ENCODE measurements around the gene TAF9. TPM values are rescaled to one million over a fixed set of nuclear protein-coding genes. Genes with fewer than 3 reads are reported as not detected.
"Not testable (repeated sequence)": the region's sequence is repeated elsewhere in the genome, so short reads cannot be mapped to it uniquely, and the experiment has no call there.

TAF9 gene
- total RNA-seq, result 29.9 TPM
- long read RNA-seq, transcript TAF9-201 (3 exons, 1,283 nt), result major isoform, 39 of 44 reads
- long read RNA-seq, partial matches to known transcripts, result 0 of 44 reads
- long read RNA-seq, other reads (novel, unspliced or antisense), result 3 of 44 reads

DNA sequence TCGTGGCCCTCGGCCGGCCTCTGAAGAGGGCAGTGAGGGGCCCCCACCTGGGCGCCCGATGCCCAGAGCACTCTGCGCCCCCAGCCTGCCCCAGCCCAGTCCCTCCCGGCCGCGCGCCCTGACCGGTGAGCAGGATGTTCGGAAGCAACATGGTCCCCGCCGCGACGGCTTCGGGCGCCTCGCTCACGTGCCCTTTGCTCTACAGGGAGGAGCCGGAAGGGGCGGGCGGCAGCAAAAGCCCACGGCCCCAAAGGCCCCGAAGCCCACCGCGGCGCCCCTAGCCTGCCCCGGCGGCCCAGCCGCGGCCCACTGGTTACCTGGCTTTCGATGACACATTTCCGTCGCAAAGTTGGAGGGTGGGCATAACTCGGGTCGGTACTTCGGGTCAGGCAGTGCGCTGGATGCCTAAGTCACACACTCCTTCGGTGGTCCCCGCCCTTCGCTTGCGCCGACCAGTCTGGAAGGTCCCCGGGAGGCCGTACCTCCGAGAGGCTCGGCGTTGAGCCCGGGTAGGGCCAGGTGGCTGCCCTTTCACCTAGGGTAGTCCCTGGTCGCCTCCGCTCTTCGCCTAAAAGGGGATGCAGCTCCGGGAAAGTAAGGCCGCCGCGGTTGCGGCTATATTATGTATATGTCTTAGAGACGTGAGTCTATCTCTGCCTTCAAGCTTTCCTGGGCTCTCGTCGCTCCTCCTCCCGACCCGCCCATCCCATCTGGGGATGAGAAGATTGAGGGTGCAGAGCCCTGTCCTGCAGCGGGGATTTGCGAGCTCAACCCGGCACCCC is at the start of gene TAF9, which contains the start of the genes AK6 and RAD17:
Gene TAF9 (minus strand): TSS at position 181 of the 782 bp plus-strand sequence. CDS start 3,783 bp downstream, outside the sequence.
Gene AK6 (minus strand): TSS at position 181 of the 782 bp plus-strand sequence. CDS start 30 bp downstream, at position 151.
Gene RAD17 (plus strand): TSS at position 479 of the 782 bp plus-strand sequence. CDS start 2,391 bp downstream, outside the sequence.
- peak; percentile 99 for ATAC-seq (ENCODE audit: poor library complexity)
- intact Hi-C loops (cut with DNase I), result no loop called here

GRCh38 chr5:69418554-69418953 is 49.2 kb upstream of the TAF9 start:
- DNase-seq, result no peak
- intact Hi-C loops (cut with DNase I), result no loop called here
- ATAC-seq (ENCODE audit: poor library complexity), result no peak

More for the DNA sequence above, at the start of gene TAF9, which contains the start of the genes AK6 and RAD17:
- peak; percentile 97 for DNase-seq

- intact Hi-C loops (cut with DNase I), result no loop called here
- ATAC-seq (ENCODE audit: poor library complexity), result no peak
- DNase-seq, result no peak
Observed at GRCh38 chr5:69416699-69417098, 47.4 kb upstream of the TAF9 start.

DNA sequence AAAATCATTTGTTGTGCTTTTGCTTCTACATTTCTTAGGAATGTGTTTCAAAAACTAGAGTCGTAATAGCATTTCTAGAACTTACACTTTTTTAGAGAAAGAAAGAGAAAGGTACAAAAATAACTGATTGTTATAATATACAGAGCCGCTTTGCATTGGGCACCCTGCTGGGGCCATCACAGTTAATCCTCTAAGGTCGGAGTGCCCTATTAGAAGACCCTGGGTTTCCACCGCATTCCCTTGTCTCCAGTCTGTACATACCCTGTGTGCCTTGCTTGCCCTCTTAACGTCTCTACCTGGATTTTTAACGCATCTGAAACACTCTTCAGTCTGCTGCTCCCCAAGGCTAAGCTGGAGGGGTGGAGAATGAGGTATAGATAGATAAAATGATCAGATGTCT is 46.9 kb upstream of the TAF9 start:
- intact Hi-C loops (cut with DNase I), result no loop called here
- DNase-seq, result no peak
- no peak for ATAC-seq (ENCODE audit: poor library complexity)

- intact Hi-C loops (cut with DNase I), result no loop called here
- DNase-seq, result no peak
- no peak for ATAC-seq (ENCODE audit: poor library complexity)
Observed at GRCh38 chr5:69415584-69415958, 46.3 kb upstream of the TAF9 start.

DNA sequence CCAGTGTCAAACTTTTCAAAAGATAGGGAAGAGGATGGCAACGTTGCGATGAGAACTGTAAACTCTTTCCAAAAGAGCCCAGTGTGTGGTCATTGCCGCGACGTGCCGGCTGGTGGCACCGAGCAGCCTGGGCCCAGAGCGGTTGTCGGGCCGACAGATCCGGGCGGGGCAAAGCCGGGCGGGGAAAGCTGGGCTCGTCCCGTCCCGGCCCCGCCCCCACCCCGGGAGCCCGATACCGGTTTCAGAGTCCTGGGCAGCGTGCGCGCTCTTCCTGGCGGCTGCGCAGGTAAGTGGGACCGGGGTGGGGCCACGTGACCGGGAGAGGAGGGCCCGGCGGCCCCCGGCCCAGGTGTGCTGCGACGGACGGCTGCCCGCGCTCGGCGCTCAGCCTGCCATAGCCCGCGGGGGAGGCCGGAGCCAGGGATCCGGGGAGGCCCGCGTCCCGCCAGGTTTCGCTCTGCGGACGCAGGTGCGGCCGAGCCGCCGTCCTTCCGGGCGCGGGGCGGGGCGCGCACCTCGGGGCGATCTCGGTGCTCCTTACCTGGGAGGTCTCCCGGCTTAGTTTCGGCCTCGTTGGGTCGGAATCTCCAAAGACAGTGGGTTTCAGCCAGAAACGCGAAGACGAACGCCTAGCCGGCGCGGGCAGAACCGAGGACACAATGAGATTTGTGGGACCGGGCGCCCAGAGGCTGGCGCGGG is 45.7 kb upstream of the TAF9 start, which contains the start of gene MARVELD2:
Gene MARVELD2 (plus strand): TSS at position 232 of the 699 bp plus-strand sequence. CDS start 4,270 bp downstream, outside the sequence.
- DNase-seq (peak; percentile 72), ATAC-seq (ENCODE audit: poor library complexity) (peak; percentile 98)
- intact Hi-C loops (cut with DNase I), result no loop called here

GRCh38 chr5:69404659-69405330 is 35.5 kb upstream of the TAF9 start:
- DNase-seq (no peak), ATAC-seq (ENCODE audit: poor library complexity) (no peak)
- intact Hi-C loops (cut with DNase I), result no loop called here

DNA sequence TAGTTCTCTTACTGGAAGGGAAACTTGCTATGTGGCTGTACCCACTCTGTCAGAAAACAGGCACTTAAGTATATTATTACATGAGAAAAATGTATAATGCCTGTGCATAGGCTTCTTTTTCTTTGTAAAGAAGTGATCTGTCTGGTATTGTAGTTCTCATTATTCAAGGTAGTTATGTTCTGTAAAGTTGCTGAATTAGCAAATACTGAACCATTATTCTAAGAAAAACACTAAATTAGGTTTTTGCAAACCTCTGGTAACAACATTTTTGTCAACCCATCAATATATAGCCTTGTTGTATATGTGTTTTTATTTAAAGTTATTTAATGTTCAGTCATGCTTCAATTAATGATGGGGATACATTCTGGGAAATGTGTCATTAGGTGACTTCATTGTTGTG is 9.1 kb upstream of the TAF9 start:
- intact Hi-C loops (cut with DNase I), result no loop called here
- ATAC-seq (ENCODE audit: poor library complexity), result no peak
- no peak for DNase-seq

GRCh38 chr5:69374911-69375446 is 5.7 kb upstream of the TAF9 start:
- DNase-seq, result no peak
- ATAC-seq (ENCODE audit: poor library complexity), result no peak
- intact Hi-C loops (cut with DNase I), result no loop called here

DNA sequence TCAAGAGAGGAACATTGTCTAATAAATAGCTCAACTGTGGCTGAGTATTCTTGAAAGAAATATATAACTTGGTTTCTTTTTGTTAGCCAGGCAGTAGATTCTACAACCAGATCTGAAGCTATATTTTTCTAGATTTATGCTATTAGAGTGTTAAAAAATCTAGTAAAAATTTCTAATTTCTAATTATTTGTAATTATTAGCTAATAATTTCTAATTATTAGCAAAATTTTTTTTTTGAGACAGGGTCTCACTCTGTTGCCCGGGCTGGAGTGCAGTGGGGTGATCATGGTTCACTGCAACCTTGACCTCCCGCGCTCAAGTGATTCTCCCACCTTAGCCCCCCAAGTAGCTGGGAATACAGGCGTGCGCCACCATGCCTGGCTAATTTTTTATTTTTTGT is 3.1 kb upstream of the TAF9 start:
- intact Hi-C loops (cut with DNase I), result no loop called here
- DNase-seq, result no peak
- no peak for ATAC-seq (ENCODE audit: poor library complexity)

GRCh38 chr5:69370335-69370734 is 1.0 kb upstream of the TAF9 start:
- intact Hi-C loops (cut with DNase I); ATAC-seq (ENCODE audit: poor library complexity); DNase-seq: not testable (repeated sequence)

GRCh38 chr5:69368458-69369339 is 621 bp downstream of the TAF9 start:
- ATAC-seq (ENCODE audit: poor library complexity) (peak; percentile 61), DNase-seq (no peak)
- intact Hi-C loops (cut with DNase I), result no loop called here

GRCh38 chr5:69367697-69368279 is 1.5 kb downstream of the TAF9 start:
- intact Hi-C loops (cut with DNase I), result no loop called here
- ATAC-seq (ENCODE audit: poor library complexity), result no peak
- DNase-seq, result no peak

DNA sequence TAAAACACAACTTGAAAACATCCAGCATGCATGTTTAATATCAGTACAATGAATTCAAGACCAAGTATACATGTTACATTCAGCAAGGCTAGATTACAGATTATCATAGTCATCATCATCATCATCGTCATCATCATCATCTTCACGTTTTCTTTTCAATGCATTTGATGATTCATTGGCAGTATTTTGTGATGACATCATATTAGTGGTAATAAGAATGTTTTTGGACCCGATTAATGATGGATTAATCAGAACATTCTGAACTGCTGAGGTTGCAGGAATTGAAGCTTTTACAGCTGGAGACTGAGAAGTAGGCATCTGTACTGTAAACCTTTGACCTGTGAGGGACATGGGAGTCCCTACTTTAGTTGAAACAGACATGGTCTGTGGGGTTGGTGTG is 4.5 kb downstream of the TAF9 start:
- DNase-seq (no peak), ATAC-seq (ENCODE audit: poor library complexity) (no peak)
- intact Hi-C loops (cut with DNase I), result no loop called here

DNA sequence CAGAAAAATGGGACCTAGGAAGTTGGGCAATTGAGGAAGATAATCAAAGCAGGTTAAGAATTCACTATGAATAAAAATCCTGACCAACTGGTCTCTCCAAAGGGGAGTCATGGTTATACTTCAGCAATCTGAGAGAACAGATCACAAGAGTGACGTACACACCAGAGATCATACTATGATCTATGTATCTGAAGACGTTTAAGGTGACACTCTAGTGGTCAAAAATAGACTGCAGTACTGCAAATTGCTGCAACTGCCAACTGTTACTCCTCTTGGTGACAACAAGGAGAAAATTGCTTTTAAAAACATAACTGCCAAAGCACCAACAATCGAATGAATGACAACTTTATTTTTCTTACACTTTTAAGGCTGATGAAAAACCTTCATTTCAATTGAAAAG is 4.9 kb downstream of the TAF9 start:
- ATAC-seq (ENCODE audit: poor library complexity), result no peak
- intact Hi-C loops (cut with DNase I), result no loop called here
- no peak for DNase-seq

DNA sequence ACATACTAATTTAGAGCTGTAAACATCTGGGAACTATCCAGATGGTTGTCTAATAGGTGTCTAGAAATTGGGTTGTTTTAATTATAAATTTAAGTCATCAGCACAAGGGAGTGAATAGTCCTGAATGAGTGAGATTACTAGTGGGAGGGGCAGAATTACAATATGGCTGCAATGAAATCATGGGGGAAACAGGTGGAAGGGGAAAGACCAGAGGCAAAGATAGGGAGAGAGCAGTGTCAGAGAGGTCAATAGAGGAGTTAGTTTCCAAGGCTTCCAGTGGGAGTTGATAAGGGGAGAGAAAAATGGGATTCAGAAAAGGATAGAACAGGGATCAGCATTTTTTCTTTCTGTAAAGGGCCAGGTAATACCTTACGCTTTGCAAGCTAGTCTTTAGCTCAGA is 8.9 kb downstream of the TAF9 start:
- intact Hi-C loops (cut with DNase I), result no loop called here
- DNase-seq, result no peak
- ATAC-seq (ENCODE audit: poor library complexity), result no peak

DNA sequence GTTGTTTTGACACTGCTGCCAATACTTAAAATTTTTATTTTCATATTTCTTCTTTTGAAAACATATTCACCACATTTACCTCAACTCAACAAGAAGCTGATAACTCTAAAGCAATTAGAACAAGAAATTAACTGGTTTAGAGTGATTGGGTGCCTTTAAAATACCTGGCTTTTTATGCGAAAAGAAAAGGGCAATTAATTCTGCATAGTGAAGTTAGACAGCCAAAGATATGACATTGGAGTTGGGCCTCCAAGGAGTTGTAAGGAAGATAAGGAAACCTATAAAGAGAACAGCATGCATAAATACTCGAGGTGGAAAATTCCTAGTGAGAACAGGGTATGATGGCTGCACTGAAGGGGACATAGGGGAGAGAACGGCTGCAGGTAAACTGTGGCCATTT is 9.6 kb downstream of the TAF9 start:
- ATAC-seq (ENCODE audit: poor library complexity) (no peak), DNase-seq (no peak)
- intact Hi-C loops (cut with DNase I), result no loop called here

All from Right ventricle myocardium superior (tissue), 1 donor.